Activated T-cell treated with anti-CD3 and anti-CD28 coated beads for 4 hours (primary cell): ENCODE results near the gene IL34.
"Not testable (repeated sequence)": the region's sequence is repeated elsewhere in the genome, so short reads cannot be mapped to it uniquely, and the experiment has no call there.

Source experiments
- DNase-seq: peaks from one replicate; pipeline ENCODE4 v3.0.0-alpha.2; 2020

Gene IL34

DNA sequence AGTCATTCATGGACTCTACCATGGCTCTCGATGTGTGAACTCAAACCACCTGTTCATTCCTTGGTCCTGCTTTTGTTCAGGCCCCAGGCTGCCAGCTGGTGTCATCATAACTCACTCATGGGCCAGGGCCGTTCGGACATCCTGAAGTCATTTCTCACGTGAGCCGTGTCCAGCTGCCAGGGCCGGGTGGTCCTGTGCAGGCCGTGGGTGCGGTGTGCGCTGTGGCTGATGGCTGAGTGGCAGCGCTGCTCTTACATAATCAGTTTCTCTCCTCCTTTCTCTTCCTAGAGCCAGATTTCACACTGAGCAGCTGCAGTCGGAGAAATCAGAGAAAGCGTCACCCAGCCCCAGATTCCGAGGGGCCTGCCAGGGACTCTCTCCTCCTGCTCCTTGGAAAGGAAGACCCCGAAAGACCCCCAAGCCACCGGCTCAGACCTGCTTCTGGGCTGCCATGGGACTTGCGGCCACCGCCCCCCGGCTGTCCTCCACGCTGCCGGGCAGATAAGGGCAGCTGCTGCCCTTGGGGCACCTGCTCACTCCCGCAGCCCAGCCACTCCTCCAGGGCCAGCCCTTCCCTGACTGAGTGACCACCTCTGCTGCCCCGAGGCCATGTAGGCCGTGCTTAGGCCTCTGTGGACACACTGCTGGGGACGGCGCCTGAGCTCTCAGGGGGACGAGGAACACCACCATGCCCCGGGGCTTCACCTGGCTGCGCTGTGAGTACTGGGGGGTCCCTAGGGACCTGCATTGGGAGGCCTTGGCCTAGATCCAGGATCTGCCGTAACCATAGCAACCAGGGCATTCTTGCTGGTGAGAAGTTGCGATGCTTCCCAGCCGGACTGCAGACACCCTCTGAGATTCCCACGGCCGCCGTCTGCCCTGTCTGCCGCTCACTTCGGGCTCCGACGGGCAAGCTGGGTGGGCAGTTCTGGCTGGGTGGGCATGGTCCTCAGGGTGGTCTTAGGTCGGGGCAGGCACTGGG is at the start of gene IL34:
Gene IL34 (plus strand): TSS at position 300 of the 982 bp plus-strand sequence. CDS start 389 bp downstream, at position 689.
- DNase-seq = no peak

- DNase-seq = no peak
Measured at GRCh38 chr16:70597135-70597835, 49.1 kb upstream of the IL34 start.

DNA sequence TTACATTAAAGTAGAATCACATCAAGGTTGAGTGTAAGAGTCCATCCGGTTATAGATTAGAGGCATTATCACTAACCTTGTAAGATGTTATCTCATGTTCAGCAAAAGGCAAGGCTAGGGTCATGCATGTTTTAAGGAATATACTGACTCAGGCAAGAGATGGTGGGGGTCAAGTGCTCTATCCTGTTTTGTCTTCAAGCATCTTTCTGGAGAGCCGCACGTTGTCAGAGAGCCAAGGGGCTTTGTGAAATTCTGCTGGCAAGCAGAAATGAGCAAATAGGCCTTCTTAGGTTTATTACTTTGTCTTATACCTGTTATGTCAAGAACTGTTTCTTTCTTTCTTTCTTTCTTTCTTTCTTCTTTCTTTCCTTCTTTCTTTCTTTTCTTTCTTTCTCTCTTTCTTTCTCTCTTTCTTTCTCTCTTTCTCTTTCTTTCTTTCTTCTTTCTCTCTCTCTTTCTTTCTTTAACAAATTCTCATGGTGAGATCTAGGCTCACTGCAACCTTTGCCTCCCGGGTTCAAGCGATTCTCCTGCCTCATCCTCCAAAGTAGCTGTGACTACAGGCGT is 47.3 kb upstream of the IL34 start:
- DNase-seq = no peak

DNA sequence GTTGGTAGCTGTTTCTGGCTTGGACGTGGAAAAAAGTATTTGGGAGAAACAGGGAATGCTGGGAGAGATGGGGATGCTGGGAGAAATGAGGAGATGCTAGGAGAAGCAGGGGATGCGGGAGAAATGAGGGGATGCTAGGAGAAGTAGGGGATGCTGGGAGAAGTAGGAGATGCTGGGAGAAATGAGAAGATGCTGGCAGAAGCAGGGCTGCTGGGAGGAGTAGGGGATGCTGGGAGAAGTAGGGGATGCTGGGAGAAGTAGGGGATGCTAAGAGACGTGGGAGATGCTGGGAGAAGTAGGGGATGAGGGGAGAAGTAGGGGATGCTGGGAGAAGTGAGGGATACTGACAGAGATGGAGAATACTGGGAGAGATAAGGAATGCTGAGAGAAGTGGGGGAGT is 45.6 kb upstream of the IL34 start:
- no peak for DNase-seq

DNA sequence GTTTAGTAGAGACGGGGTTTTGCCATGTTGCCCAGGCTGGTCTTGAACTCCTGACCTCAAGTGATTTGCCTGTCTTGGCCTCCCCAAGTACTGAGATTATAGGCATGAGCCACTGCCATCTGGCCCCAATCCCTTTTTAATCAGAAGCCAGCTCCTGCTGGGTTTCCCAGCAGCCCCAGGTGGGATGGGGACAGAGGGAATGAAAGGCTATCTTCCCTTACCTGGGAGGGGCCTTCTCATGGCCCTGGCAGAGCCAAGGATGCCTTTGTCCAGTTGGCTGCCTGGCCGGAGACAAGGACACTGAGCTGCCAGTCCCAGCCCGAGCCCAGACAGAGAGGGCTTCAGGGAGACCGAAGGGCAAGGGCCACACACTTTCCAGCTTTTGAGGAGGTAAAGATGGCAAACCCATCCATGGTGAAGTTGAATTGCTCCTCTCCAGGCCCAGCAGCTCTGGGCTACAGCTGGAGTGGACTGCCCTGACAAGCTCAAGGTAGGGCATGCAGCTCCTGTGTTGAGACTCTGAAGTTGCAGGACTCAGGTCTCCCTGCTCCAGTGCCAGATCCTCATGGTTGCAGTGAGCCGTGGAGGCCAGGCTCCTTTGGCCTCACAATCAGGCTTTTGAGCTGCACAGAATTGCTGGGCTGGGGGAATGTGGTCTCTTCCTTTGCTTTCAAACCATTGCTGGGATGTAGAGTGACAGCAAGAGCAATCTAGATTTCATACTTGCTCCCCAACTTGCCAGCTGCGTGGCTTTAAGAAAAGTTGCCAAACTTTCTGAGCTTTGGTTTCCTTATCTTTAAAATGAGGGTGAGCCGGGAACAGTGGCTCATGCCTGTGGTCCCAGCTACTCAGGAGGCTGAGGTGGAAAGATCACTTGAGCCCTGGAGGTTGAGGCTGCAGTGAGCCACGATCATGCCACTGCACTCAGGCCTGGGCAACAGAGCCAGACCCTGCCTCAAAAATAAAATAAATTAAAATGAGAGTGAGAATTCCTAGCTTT is 44.5 kb upstream of the IL34 start:
- no peak for DNase-seq

- no peak for DNase-seq
Measured at GRCh38 chr16:70602831-70603230, 43.5 kb upstream of the IL34 start.

DNA sequence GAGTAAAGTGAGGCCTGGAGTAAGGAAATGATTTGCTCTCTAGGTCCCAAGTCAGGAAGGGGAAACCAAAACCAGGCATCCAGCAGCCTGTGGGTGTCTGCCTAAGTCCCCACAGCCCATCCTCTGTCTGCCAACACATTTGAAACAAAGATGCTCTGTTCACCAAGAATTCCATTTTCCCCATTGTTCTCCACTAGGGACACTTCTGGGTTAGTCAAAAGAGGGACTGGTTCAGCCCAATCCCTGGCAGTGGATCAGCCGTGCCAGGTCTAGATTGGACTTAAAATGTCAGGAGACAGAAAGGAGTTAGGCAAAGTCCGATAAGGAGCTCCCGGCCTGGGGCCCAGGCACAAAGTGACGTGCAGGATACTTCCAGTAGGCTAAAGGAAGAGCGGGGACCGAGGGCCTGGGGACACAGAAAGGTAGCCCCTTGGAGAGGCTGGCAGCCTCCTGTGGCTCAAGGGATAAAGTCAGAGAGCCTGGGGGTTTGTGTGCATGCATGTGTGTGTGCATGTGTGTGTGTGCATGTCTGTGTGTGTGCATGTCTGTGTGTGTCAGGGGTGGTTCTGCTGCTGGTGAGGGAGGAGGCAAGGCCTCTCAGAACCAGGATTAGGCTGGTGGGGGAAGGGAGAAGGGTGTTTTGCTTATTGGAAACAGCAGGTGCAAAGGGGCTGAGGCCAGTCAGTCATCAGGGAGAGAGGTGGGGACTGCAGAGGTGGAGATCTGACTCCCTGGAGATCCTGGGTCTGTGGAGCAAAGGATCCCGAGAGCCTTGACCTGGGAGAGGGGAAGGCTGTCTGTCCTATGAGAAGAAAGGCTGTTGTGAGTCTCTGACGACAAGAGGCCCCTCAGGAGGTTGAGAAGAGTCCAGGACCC is 41.7 kb upstream of the IL34 start:
- no peak for DNase-seq

DNA sequence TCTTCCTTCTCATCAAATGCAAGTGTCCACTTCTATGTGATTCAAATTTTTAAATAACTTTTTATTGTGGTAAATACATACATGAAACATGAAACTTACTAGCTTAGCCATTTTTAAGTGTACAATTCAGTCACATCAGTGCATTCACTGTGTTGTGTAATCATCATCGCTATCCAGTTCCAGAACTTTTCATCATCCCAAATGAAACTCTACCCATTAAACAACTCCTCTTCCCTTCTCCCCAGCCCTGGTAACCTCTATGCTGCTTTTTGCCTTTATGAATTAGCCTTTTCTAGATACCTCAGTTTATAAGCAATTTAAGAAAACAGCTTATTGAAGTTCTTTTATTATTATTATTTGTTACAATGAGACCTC is 41.1 kb upstream of the IL34 start:
- no peak for DNase-seq

GRCh38 chr16:70608521-70608920 is 37.8 kb upstream of the IL34 start:
- no peak for DNase-seq

GRCh38 chr16:70610273-70611223 is 35.8 kb upstream of the IL34 start:
- DNase-seq = no peak

DNA sequence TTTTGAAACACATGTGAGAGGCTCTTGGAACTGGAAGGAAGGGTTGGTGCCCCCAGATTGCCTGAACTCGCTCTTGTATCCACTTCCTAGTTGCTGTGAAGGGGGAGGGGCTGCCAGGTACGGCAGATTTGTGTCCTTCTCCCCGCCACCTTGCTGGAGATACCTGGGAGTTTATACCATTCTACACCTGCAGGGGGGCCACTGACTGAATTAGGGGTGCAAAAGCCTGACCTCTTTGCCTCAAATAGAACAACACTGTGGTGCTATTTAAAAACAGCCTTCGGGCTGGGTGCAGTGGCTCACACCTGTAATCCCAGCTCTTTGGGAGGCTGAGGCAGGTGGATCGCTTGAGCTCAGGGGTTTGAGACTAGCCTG is 35.1 kb upstream of the IL34 start:
- no peak for DNase-seq

DNA sequence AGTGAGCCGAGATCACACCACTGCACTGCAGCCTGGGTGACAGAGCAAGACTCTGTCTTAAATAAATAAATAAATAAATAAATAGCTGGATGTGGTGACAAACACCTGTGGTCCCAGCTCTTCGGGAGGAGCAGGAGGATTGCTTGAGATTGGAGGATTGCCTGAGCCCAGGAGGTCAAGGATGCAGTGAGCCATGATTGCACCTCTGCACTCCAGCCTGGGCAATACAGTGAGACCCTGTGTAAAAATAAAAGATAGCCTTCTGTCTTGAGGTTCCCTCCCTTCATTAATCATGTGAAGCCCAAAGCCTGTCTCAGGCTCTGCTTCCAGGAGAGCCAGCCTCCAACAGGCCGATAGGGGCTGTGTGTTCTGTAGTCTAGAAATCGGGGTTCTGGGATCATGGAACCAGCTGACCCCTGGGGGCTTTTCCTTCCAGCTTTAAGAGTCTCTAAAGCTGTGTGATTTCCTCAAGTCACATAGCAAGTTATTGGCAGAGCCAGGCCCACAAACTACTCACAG is 34.5 kb upstream of the IL34 start:
- no peak for DNase-seq

GRCh38 chr16:70612931-70613330 is 33.4 kb upstream of the IL34 start:
- no peak for DNase-seq

DNA sequence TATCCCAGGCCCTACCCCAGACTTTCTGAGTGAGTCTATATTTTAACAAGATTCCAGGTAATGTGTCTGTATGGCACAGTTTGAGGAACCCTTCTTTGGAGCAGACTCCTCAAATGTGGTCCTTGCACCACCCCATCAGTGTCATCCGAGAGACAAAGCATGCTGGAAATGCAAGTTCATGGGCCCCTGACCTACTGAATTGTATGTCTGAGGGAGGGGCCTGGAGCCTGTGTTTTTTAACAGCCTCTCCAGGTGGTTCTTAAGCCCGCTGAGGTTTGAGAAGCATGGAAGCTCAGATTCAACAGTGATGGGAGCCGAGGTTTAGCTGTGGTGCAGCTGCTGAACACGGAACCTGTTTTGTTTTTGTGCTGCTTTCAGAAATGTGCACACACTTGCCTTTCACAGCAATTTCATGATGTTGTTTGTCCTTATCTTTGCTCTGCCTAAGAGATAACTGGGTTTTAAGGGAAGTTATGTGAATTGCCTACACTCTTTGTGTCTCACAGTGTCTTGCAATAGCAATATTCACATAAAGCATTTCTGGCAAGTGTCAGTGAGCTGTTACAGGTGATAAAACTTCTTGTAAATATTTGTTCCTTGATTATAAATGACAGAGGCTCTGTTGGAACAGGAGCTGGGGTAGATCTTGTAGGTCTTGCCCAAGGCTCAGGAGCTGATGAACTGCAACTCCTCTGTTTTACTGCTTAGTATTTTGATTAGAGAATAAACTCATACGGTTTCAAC is 32.0 kb upstream of the IL34 start:
- no peak for DNase-seq

GRCh38 chr16:70615945-70616344 is 30.4 kb upstream of the IL34 start:
- DNase-seq = no peak

DNA sequence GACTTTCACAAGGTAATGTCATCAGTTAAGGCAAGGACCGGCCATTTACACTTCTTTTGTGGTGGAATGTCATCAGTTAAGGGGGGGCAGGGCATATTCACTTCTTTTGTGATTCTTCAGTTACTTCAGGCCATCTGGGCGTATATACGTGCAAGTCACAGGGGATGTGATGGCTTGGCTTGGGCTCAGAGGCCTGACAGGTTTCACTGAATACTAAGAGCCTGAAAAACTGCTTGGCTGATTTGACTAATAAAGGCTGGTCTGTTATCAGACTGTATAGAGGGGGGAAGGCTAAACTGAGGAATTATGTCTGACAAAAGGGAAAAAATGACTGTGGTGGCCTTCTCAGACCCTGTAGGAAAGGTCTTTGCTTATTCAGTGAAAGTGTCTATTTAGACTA is 24.5 kb upstream of the IL34 start:
- not testable (repeated sequence) for DNase-seq

DNA sequence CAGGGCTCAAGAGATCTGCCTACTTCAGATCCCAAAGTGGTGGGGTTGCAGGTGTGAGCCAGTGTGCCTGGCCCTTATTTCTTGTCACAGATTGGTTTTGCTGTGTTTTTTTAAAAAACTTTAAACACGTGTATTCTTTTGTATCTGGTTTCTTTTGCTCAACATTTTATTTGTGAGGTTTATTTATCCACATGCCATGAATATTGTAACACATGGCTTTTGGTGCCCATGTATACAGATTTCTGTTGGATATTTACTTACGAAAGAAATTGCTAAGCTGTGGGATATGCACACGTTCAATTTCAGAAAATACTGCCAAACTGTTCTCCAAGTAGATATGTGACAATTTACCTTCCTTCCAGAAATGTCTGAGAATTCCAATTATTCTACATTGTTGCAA is 18.7 kb upstream of the IL34 start:
- DNase-seq = no peak

DNA sequence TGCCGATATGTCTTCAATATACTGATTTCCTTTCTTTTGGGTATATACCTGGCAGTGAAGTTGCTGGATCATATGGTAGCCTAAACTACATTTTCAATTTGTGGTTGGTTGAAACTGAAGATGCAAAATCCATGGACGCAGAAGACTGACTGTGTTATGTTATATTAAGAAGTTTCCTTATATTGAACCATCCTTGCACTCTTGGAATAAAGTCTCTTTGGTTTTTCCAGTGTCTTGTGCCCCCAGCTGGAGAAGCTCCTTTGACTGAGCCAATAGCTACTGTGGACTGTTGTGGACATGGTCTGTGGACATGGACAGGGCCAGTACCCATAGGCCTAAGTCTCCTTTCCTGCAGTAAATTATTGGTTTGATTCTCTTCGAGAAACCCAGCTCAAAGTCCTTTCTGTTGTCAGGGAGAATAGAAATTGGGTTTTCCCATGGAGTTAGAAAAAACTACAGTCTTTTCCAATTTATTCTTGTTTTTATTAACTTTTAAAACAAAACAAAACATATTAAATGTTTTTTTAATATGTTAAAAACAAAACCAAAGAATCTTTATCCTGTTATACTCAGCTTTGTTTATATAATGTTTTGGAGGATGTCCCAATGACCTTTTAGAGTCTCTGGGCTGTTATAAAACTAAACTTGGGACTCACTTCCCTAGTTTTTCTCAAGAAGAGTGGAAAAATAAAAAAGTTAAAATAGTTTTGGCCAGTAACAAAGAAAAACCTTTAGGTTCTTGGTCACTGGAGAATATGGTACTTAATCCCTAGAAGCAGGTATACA is 15.2 kb upstream of the IL34 start:
- DNase-seq = no peak

- no peak for DNase-seq
Measured at GRCh38 chr16:70632273-70632672, 14.1 kb upstream of the IL34 start.
